Measurements from ENCODE around the gene RNF31. TPM values are rescaled to one million over a fixed set of nuclear protein-coding genes. Genes with fewer than 3 reads are reported as not detected.

Gene RNF31
- total and polyA plus RNA-seq, 2 of the 13 experiments (the other 11 are each of a cell fraction or from before 2014, with no cell fraction given), result 48.2 to 86.8 TPM

DNA sequence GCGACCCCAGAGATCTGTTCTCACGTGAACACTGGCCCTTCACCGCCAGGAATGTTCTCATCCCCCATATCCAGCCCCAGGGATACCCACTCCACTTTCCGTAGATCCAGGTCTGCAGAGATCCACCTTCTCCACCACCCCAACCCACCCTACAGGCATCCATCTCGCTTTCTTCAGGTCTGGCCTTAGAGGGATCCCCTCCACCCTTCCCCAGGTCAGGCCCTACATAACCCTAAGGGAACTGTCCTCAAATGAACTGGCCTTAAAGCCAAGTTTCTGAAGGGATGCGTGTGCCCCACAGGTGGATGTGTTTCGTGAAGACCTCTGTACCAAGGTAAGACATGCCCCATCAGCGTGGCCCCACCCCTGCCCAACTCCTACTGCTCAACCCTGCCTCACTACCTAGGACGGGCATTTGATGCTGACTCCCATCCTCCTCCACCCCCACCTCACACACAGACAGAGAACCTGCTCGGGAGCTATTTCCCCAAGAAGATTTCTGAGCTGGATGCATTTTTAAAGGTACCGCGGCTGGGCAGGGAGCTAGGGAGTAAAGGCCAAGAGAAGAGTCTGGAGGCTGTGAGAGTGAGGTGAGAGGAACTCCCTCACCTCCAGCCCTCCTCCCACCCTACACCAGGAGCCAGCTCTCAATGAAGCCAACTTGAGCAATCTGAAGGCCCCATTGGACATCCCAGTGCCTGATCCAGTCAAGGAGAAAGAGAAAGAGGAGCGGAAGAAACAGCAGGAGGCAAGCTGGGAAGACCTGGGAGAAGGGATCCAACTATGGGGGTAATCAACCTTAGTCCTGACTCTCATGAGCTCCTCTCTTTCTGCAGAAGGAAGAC, 10.4 kb upstream of the RNF31 start (continued):
- TF ChIP-seq, protein P1, sequence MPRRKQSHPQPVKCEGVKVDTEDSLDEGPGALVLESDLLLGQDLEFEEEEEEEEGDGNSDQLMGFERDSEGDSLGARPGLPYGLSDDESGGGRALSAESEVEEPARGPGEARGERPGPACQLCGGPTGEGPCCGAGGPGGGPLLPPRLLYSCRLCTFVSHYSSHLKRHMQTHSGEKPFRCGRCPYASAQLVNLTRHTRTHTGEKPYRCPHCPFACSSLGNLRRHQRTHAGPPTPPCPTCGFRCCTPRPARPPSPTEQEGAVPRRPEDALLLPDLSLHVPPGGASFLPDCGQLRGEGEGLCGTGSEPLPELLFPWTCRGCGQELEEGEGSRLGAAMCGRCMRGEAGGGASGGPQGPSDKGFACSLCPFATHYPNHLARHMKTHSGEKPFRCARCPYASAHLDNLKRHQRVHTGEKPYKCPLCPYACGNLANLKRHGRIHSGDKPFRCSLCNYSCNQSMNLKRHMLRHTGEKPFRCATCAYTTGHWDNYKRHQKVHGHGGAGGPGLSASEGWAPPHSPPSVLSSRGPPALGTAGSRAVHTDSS (CRISPR knock-in tag; conservative IDR thresholded peaks at IDR 0.05), result no peak
- TF ChIP-seq ADNP (CRISPR knock-in tag; IDR thresholded peaks at IDR 0.05) (no peak), ZNF550 (CRISPR knock-in tag; IDR thresholded peaks at IDR 0.05; ENCODE audit: borderline replicate concordance) (0 out of 2 replicates have a peak, but pooled peaks have one; percentile 39), ZNF33A (CRISPR knock-in tag; IDR thresholded peaks at IDR 0.05; ENCODE audit: borderline replicate concordance) (no peak), ZNF562 (CRISPR knock-in tag; IDR thresholded peaks at IDR 0.05; ENCODE audit: borderline replicate concordance) (no peak), FOXA1 (IDR thresholded peaks at IDR 0.05) (0 out of 2 replicates have a peak, but pooled peaks have one; percentile 32), FOXA1 (CRISPR knock-in tag; IDR thresholded peaks at IDR 0.05) (no peak), RARA (CRISPR knock-in tag; IDR thresholded peaks at IDR 0.05) (no peak), ZNF530 (CRISPR knock-in tag; IDR thresholded peaks at IDR 0.05; ENCODE audit: low read depth) (no peak), NR2F2 (IDR thresholded peaks at IDR 0.05; ENCODE audit: borderline replicate concordance, low read depth) (no peak)
- TF ChIP-seq, protein P2, sequence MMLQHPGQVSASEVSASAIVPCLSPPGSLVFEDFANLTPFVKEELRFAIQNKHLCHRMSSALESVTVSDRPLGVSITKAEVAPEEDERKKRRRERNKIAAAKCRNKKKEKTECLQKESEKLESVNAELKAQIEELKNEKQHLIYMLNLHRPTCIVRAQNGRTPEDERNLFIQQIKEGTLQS (CRISPR knock-in tag; IDR thresholded peaks at IDR 0.05), result 0 out of 2 replicates have a peak, but pooled peaks have one; percentile 6
- TF ChIP-seq, protein P3, sequence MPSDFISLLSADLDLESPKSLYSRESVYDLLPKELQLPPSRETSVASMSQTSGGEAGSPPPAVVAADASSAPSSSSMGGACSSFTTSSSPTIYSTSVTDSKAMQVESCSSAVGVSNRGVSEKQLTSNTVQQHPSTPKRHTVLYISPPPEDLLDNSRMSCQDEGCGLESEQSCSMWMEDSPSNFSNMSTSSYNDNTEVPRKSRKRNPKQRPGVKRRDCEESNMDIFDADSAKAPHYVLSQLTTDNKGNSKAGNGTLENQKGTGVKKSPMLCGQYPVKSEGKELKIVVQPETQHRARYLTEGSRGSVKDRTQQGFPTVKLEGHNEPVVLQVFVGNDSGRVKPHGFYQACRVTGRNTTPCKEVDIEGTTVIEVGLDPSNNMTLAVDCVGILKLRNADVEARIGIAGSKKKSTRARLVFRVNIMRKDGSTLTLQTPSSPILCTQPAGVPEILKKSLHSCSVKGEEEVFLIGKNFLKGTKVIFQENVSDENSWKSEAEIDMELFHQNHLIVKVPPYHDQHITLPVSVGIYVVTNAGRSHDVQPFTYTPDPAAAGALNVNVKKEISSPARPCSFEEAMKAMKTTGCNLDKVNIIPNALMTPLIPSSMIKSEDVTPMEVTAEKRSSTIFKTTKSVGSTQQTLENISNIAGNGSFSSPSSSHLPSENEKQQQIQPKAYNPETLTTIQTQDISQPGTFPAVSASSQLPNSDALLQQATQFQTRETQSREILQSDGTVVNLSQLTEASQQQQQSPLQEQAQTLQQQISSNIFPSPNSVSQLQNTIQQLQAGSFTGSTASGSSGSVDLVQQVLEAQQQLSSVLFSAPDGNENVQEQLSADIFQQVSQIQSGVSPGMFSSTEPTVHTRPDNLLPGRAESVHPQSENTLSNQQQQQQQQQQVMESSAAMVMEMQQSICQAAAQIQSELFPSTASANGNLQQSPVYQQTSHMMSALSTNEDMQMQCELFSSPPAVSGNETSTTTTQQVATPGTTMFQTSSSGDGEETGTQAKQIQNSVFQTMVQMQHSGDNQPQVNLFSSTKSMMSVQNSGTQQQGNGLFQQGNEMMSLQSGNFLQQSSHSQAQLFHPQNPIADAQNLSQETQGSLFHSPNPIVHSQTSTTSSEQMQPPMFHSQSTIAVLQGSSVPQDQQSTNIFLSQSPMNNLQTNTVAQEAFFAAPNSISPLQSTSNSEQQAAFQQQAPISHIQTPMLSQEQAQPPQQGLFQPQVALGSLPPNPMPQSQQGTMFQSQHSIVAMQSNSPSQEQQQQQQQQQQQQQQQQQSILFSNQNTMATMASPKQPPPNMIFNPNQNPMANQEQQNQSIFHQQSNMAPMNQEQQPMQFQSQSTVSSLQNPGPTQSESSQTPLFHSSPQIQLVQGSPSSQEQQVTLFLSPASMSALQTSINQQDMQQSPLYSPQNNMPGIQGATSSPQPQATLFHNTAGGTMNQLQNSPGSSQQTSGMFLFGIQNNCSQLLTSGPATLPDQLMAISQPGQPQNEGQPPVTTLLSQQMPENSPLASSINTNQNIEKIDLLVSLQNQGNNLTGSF (CRISPR knock-in tag; IDR thresholded peaks at IDR 0.05), result no peak
- TF ChIP-seq, protein P4, sequence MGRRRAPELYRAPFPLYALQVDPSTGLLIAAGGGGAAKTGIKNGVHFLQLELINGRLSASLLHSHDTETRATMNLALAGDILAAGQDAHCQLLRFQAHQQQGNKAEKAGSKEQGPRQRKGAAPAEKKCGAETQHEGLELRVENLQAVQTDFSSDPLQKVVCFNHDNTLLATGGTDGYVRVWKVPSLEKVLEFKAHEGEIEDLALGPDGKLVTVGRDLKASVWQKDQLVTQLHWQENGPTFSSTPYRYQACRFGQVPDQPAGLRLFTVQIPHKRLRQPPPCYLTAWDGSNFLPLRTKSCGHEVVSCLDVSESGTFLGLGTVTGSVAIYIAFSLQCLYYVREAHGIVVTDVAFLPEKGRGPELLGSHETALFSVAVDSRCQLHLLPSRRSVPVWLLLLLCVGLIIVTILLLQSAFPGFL (CRISPR knock-in tag; IDR thresholded peaks at IDR 0.05), result no peak
- TF ChIP-seq, protein P5, sequence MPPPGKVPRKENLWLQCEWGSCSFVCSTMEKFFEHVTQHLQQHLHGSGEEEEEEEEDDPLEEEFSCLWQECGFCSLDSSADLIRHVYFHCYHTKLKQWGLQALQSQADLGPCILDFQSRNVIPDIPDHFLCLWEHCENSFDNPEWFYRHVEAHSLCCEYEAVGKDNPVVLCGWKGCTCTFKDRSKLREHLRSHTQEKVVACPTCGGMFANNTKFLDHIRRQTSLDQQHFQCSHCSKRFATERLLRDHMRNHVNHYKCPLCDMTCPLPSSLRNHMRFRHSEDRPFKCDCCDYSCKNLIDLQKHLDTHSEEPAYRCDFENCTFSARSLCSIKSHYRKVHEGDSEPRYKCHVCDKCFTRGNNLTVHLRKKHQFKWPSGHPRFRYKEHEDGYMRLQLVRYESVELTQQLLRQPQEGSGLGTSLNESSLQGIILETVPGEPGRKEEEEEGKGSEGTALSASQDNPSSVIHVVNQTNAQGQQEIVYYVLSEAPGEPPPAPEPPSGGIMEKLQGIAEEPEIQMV (CRISPR knock-in tag; IDR thresholded peaks at IDR 0.05; ENCODE audit: low read depth), result peak; percentile 50; the same call in 1 of the 2 replicates
- TF ChIP-seq, protein P6, sequence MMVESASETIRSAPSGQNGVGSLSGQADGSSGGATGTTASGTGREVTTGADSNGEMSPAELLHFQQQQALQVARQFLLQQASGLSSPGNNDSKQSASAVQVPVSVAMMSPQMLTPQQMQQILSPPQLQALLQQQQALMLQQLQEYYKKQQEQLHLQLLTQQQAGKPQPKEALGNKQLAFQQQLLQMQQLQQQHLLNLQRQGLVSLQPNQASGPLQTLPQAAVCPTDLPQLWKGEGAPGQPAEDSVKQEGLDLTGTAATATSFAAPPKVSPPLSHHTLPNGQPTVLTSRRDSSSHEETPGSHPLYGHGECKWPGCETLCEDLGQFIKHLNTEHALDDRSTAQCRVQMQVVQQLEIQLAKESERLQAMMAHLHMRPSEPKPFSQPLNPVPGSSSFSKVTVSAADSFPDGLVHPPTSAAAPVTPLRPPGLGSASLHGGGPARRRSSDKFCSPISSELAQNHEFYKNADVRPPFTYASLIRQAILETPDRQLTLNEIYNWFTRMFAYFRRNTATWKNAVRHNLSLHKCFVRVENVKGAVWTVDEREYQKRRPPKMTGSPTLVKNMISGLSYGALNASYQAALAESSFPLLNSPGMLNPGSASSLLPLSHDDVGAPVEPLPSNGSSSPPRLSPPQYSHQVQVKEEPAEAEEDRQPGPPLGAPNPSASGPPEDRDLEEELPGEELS (CRISPR knock-in tag; IDR thresholded peaks at IDR 0.05), result no peak; the same call in 1 of the 2 replicates

Measured in HepG2 (cell line).